Measurements from ENCODE around the gene CIB4.

GRCh38 chr2:26609205-26609631 is 31.9 kb downstream of the CIB4 start:
- TF ChIP-seq CTCF (IDR thresholded peaks at IDR 0.05) (no peak), POLR2A (IDR thresholded peaks at IDR 0.05) (no peak)

Data from vagina (tissue), 2 donors.